Breast epithelium (tissue), 3 donors: ENCODE results near the gene PDE6B.

Source experiments
- POLR2A ChIP-seq: fragments of 450-650 bp; IDR thresholded peaks from one replicate; pipeline ENCODE4 v1.6.1; 2016; ENCODE audit warnings: antibody characterized with exemption, mild to moderate bottlenecking, moderate library complexity
- TF ChIP-seq, protein P1 (sequence below), 3 donors: fragments of 450-650 bp; IDR thresholded peaks; one replicate each; pipeline ENCODE4 v1.5.1; 2016 to 2017; ENCODE audit warnings: antibody characterized with exemption in 3 of 3, mild to moderate bottlenecking in 3 of 3, moderate library complexity in 3 of 3

DNA sequence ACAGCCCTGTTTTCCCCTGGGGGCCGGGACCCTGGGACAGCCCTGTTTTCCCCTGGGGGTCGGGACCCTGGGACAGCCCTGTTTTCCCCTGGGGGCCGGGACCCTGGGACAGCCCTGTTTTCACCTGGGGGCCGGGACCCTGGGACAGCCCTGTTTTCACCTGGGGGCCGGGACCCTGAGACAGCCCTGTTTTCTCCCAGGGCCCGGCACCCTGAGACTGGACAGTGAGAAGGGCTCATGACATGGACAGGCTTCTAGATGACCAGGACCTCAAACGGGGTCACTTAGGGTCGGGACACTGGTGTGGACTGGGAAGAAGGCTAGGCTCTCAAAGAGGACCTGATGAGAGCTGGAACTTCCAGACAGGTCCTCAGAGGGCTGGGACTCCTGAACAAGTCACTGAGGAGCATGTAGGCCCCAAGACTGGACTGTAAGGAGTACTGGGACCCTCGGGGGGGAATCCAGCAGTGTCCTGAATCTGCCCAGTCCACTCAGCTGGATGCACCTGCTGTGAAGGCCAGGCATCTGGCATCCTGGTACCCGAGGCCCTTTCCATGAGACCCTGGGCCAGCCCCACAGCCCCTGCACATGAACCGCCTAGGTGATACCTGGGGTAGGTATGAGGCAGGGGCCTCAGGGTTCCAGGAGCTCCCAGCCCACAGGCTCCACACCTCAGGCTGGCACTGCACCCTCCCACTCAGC, 82.7 kb downstream of the PDE6B start:
- TF ChIP-seq, protein P1, sequence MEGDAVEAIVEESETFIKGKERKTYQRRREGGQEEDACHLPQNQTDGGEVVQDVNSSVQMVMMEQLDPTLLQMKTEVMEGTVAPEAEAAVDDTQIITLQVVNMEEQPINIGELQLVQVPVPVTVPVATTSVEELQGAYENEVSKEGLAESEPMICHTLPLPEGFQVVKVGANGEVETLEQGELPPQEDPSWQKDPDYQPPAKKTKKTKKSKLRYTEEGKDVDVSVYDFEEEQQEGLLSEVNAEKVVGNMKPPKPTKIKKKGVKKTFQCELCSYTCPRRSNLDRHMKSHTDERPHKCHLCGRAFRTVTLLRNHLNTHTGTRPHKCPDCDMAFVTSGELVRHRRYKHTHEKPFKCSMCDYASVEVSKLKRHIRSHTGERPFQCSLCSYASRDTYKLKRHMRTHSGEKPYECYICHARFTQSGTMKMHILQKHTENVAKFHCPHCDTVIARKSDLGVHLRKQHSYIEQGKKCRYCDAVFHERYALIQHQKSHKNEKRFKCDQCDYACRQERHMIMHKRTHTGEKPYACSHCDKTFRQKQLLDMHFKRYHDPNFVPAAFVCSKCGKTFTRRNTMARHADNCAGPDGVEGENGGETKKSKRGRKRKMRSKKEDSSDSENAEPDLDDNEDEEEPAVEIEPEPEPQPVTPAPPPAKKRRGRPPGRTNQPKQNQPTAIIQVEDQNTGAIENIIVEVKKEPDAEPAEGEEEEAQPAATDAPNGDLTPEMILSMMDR (IDR thresholded peaks at IDR 0.05), result no peak
- TF ChIP-seq POLR2A, result no peak
